Inferior parietal cortex (tissue), 1 donor: ENCODE data around the gene PCCA.
"Not testable (repeated sequence)": the region's sequence is repeated elsewhere in the genome, so short reads cannot be mapped to it uniquely, and the experiment has no call there.

ENCODE experiments used
- DNase-seq: peaks from one replicate; pipeline ENCODE4 v3.0.0-alpha.2; 2016; ENCODE audit errors: extremely low spot score

The PCCA gene

DNA sequence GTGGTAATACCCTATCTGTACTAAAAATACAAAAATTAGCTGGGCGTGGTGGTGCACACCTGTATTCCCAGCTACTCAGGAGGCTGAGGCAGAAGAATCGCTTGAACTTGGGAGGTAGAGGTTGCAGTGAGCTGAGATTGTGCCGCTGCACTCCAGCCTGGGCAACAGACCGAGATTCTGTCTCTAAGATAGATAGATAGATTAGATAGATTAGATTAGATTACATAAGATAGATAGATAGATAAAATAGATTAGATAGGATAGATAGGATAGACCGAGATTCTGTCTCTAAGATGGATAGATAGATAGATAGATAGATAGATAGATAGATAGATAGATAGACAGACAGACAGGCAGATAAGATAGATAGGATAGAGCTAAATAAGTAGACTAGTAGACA lies 435.8 kb downstream of the PCCA start:
- not testable (repeated sequence) for DNase-seq

DNA sequence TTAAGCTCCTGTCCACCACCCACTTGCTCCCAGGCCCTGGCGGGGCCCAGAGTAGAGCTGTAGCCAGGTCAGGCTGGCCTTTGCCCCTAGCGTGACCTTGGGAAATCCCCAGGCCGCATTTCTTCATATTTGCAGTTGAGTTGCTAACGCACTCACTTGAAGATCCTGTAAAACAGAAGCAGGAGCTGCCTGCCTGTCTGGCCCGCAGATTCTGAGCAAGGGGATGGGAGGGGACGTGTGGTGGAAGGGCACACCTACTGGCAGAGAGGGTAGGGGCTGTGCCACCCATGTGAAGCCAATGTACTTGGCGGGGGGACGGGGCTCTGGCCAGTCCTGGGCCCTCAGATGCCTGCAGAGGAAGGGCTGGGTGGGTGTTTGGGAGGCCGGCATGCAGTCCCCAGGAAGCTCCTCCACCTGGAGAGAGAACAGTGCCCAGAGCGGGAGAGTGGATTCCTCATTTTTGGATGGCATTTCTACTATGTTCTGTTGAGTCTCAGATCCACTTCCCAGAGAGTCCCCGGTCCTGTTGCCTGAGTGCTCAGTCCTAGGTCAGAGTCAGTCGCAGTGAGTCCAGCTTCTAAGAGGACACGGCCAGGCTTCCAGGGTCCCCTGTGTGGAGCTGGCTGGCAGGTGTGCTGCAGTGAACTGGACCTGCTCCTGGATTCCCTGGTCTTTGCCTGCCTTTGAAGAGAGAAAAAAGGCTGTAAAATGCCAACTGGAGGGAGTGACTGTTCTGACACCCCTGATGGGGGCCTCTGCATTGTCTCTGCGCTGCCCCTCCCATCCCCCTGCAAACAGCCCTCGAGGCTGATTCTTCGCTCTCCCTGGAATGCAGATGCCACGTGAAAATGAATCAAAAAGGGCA lies 436.8 kb downstream of the PCCA start:
- no peak for DNase-seq

DNA sequence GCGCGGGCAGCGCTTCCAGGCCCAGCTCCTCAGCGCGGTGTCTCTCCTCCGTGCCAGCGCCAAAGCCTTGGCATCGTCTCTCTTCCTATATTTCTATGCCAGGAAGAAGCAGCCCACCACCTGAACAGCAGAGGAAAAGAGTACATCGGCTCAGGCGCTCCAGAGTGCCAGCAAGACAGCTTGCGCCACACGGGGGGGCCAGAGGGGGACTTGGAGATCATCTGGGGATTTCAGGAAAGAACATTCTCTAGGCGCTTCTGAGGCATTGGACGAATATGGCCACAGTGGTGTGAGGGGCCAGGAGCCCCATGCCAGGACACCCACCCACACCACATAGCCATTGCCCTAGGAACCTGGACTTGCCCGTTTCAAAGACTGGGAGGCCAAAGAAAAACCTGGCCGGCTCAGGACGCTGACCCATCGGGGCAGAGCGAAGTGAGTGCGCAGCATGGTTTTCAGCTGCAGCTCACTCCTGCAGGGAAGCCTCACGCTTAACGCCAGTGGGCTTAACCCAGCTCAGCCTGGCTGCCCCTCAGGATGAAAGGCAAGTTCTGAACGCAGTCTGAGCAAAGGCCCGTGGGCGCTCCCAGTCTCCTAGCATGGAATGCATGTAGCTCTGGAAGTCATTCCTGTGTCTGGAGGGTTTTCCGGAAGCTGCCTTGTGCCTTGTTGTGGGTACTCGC lies 437.6 kb downstream of the PCCA start:
- no peak for DNase-seq

DNA sequence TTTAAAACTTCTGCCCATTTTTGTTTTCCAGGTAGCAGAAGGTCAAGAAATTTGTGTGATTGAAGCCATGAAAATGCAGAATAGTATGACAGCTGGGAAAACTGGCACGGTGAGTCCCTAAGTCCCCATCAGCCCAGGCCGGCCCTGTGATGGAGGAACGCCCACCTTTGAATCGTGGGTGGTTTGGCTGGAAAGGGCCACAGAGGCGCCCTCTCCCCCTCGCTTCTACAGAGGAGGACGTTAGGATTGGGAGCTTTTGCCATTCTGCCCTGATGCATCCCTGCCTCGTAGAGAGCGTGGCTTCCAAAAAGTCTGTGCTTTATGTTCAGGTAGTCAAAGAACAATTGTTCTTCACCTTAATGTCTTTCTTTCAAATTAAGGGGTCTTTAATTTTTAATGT lies 438.8 kb downstream of the PCCA start:
- DNase-seq: no peak

DNA sequence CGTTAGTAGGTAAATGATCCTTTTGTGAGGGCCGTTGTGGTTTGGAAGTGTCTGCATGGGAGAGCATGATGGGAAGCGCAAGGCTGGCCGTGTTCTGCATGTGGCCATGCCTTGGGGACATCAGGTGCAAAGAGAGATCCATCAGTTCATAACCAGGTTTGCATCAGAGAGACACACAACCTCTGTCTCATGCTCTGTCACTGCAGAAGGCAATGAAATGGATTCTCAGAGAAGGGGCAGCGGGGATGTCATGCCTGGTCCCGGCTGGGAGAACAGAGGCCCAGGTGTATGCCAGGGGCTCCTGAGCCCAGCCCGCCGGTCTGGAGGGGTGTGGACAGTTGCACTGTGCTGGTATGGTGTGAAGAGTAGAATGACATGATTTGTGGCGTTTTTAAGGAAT lies 439.5 kb downstream of the PCCA start:
- no peak for DNase-seq

DNA sequence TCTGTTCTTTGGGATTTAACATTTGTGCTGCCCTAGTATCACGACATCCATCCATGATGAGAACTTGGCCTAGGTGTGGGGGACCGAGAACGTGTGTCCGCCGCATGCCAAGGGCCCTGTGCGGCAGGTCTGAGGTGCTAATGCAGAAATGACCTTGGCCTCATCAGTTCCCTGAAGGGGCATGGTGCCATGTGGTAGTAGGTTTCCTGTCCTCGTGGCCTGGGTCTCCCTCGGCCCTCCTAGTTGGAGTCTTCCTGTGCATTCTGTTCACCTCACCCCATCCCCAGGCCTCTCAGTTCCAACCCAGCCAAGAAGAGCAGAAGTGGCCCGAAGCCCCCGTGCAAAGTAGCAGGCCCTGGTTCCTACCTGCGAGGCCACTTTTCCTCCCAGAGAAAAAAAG lies 439.9 kb downstream of the PCCA start:
- no peak for DNase-seq

DNA sequence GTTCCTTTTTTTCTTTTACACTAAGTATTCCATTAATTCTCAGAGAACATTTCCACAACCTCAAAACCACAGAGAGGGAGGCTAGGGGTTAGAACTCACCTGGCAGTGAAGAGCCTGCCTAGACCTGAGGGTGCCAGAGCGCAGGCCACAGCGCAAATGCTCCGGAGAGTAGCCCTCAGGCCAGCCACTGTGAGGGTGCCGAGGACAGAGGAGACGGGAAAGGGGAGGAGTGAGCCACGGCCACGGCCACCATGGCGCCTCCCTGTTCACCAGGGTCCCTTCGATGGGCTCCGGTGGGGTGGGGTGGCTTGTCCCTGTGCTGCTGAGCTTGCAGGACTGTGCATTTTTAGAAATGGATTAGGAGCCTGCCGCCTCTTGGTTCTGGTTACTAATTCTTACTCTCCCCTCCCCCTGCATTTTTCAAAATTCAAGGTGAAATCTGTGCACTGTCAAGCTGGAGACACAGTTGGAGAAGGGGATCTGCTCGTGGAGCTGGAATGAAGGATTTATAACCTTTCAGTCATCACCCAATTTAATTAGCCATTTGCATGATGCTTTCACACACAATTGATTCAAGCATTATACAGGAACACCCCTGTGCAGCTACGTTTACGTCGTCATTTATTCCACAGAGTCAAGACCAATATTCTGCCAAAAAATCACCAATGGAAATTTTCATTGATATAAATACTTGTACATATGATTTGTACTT lies 440.9 kb downstream of the PCCA start:
- no peak for DNase-seq

DNA sequence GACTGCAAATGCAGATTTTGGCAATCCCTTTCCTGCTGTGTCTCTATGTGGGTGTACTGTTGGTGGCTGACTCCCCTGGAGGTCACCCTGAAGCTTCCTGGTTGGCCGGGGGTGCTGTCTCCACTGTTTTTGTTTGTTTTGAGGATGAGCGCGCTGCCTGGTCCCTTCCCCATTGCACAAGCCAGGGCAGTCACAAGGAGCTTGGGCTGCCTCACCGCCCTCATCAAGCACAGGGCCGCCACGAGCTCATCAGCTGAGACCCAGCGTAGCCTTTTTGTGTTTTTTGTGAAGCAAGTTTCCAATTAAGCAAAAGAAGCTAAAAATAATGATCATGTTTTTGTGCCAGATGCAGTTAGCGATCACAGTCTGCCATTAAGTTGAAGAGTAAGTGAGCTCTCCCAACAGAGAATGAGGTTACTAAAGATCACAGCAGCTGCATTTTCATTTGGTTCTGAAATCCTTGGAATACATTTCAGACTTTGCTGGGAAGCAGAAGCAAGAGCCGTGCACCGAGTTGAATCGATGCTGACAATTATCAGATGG lies 441.8 kb downstream of the PCCA start:
- DNase-seq: no peak

DNA sequence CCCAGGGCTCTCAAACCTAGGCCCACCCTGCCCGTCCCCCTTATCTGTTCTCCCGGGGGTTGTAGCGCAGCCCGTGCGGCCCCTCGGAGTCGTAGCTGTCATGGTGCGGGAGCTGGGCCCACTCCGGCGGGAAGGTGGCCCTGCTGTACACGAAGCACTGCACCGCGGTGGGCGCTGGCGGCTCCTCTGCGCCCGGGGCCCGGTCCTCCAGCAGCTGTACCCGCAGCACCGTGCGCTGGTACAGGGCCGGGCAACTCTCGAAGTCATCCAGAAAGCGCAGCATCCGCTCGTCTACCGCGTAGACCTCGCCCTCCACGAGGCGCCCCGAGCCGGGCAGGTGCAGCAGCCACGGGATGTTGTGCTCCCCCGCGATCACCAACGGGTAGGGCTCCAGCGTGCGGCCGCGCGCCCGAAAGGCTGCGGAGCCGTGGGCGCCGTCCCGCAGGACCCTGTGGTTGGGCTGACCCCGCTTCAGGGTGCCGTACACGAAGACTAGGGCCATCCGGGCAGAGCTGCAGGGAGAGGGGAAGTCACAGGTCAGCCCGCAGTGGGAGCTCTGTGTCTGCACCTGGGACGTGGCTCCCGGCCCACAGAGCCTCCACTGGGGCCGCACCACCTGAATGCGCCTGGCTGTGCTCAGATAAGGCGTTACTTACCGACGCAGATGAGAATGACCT lies 443.3 kb downstream of the PCCA start:
- no peak for DNase-seq

DNA sequence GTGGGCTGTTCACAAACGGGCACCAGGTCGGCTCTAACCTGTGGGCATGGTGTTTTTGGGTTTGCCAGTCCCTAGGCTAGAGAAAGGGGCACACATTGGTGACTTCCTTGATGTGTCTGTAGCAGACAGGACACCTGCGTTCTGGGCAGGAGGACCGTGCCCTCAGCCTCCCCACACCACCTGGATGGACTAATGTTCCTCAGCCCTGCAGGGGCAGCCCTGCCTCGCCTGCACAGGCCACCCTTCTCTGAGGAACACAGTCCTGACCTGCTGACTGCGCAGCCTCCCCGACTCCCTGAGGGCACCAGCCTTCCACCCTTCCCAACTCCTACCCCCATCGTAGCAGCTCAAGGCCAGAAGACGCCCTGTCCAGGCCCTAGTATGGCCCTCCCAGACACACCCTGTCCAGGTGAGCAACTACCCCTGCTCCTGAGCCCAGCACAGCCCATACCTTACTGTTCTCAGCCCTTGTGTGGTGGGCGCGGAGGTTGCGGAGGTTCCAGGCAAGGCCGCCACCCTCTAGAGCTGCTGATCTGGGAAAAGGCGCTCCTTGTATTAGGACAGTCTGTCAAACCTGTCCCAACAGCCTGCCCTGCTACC lies 444.0 kb downstream of the PCCA start:
- no peak for DNase-seq

DNA sequence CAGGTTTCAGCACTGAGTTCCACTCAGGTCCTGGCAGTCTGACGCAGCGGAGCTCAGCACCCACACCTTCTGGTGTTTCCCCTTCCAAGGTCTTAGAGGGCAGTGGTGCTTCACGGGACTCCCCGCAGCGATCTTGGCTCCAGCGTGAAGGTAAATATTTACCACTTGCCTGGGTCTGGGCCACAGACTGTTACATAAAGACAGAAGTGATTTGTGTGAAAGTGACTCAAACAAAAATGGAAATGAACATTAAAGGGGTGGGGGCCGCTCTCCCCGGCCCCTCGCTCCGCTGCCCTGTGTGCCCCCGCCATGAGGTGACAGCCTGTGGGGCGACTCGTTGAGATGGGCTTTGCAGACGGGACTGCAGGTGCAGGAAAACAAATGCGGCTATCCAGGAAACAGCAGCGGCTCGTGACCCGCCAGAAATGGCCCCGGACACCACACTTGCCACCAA lies 444.7 kb downstream of the PCCA start:
- DNase-seq: no peak

DNA sequence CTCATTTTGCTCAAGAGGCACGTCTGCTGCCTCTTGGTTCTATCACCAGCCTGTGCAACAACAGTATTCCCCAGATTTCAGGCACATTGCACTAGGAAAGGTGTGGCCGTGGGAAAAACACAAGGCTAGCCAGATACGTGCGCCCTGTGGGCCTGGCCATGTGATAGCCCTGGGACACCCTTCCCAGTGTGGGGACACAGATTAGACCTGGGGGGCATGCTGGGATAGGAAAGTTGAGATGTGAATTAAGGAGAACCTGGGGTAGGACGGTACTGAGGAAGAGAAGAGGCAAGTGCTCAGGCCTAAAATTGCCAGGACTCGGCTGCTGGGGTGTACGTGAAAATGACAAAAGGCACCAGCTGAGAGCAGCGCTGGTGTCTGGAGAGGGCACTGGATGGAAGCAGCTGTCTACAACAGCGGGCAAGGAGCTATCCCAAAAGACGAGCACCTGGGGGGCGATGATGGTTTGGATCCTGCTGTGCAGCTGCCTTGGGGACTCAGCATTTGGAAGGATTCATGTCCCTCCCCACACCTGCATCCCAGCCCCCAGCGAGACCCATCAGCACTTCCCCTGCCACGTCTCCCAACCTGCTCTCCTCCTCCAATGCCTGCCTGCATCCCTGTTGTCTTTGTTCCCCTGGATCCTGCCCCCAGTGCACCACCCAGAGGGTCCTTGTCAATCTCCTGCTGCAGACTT lies 445.4 kb downstream of the PCCA start:
- no peak for DNase-seq

DNA sequence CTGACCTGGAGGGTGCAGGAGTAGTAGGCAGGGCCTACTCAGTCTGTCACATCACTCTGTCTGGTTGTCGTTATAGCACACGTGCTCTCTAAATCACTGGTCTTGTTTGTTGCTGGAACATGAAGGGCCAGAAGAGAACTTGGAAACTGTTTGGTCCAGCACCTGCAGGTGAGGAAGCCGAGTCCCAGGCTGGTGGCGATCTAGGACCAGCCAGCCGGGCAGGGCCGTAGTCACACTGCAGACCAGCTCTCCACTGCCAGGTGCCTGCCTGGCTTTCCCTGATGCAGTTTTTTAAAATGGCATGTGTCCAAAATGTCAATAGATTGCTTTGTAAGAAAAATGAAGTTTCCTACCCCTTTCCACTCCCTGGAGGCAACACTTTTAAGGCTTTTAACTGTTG lies 446.0 kb downstream of the PCCA start:
- no peak for DNase-seq

DNA sequence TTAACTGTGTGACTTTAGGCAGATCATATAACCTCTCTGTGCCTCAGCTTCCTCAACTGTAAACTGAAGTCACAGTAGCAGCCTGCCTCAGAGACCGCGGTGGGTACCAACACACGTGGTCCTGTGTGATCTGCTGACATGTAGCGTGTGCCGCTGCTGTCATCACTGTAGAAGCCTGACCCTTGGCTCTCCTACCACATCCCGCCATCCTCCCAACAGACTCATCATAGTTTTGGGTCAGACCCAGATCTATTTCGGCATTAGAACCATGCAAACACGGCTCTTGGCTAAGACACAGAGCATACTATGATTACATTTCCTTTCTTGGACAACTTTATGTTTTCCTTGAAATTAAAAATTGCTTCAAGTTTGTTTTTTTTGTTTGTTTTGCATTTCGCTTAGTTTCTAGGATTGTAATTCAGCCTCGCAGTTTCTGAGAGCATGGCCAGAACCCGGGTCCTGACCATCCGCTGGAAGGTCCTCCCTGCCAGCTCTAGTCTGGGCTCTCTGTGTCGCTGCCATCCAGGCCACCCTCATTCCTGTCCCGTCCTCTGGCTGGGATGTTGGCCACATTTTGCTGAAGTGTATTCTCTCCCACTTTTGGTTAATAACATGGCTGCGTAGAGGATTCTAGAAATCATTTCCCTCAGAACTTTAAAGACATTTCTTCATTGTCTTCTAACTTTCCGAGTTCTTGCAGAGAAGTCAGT lies 446.7 kb downstream of the PCCA start:
- DNase-seq: no peak

DNA sequence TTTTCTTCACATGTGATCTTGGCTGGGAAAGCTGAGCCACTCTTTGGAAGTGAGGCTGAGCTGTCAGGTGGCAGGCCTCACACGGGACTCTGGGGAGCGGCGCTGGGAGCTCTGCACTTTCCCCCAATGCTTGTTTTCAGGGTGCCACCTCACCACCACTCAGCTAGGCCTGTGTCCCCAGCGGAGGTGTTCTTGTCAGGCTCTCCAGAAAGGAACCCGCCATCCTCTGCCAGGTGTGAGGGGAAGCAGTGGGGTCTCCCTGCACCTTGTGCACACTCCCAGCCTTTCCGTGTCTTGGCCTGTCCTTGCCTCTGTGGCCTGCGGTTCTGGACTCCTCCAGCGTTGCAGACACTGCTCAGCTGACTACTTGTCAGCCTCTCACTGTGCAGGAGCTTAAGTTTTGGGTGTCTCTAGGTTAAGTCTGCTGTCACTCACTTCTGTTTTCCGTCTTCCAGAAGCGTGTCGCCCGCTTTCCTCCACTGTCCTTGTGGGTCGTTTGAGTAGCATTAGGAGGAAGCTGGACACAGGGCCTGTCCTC lies 447.8 kb downstream of the PCCA start:
- DNase-seq: no peak

DNA sequence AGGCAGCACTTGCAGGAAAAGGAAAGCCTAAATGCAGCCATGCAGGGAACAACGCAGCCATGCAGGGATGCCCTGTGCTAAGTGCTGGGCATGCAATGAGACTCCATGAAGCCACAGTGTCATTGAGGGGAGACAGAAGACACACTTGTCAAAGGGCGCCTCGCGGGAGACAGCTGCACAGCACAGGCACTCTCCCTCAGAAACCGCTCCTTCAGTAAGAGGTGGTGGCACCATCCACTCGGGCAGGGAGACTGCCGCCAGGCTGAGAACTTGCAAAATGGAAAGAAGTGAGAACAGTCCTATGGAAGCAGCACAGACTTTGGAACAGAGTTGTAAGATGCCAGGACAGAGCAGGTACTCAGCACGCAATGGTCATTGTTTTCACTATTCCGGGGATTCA lies 448.6 kb downstream of the PCCA start:
- no peak for DNase-seq

DNA sequence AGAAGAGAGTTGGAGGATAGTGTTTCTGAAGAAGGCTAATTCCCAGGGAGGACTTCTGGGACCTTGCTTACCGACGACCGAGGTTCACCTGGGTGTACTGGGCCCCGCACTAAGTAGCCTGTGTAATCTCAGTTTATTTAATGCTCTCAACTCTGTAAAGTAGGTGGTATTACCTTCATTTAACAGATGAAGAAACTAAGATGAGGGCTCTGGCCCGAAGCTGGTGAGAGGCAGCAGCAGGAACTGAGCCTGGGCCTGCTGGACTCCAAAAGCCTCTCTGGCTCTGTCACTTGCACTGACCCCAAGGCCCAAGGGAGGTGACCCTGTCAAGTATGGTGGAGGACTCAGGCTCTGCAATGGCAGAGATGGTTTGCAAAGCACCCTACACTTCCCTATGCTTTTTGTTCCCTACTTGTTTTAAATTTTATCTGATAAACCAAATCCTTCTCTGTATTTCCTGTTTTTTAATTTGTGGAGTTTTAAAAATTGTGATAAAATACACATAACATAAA lies 449.1 kb downstream of the PCCA start:
- DNase-seq: no peak

DNA sequence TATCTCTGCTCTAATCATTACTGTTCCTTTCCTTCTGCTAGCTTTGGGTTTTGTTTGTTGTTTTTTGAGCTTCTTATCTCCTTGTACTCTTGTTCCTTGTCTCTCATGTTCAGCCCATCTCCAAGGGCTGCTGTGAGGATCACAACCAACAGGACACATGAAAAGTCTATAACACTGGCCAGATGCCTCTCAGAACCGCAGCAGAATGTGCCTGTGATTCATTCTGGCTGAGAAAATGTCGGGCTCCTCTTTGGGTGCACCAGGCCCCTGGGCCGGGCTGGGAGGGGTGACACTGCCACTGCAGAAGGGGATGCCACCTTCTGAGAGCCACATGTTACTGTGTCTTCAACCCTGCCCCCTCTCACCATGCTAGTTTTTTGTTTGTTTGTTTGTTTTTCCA lies 451.7 kb downstream of the PCCA start:
- DNase-seq: no peak
